ENCODE data around the gene ADGRV1. TPM values are rescaled to one million over a fixed set of nuclear protein-coding genes. Genes with fewer than 3 reads are reported as not detected.

Gene ADGRV1
- total and polyA plus RNA-seq, 7 experiments from 2014 or later, result 0.32 to 1.1 TPM; not detected in 5

DNA sequence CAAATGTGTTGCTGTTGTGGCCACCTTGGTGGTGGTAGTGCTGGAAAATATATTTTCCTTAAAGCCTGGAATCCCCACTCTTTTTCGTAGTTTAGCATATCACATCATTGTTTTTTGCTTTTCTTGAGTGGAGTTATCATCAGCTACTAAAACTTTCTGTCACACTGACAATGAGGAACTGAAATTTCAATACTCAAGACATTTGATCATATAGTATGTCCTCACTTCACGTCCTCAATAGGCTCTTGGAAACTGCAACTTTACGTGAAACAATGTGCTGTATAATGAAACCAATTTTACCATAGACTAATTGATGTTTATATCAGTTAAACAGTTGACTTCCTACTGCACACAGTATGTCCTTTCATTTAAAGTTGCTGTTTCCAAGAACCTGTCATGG is 265.8 kb downstream of the ADGRV1 start:
- Mint-ChIP-seq H3K36me3 (no peaks in the 10 kb centered on the region), H3K4me3 (no peak overlapping the region), H3K27ac (no peak overlapping the region), H3K4me1 (no peaks in the 10 kb centered on the region), H3K27me3 (peaks cover 0 to 21% (median 18%) of the 10 kb centered on the region in 5 donors), H3K9me3 (peaks cover 0 to 2% (median 0%) of the 10 kb centered on the region in 11 donors)
- ATAC-seq (no peak), DNase-seq (no peak)
- no peaks in the 10 kb centered on the region for H3K4me1 ChIP-seq (ENCODE audit: control insufficient read depth in 2 of 2, insufficient read depth in 2 of 2, low read length in 2 of 2)
- H3K27ac ChIP-seq (ENCODE audit: low read depth, low read length), result no peak overlapping the region
- peaks cover 0 to 6% of the 10 kb centered on the region in 2 donors for H3K27me3 ChIP-seq (ENCODE audit: control insufficient read depth in 2 of 2, insufficient read depth in 2 of 2, low read length in 2 of 2)
- no peak overlapping the region for H3K4me3 ChIP-seq (ENCODE audit: low read length)
- intact Hi-C loops (cut with micrococcal nuclease), result no loop called here
- CTCF ChIA-PET, result no interaction called here
- no peaks in the 10 kb centered on the region for H3K36me3 ChIP-seq (ENCODE audit: control insufficient read depth in 2 of 3, insufficient read depth in 3 of 3, low read length in 3 of 3)
- POLR2A ChIA-PET, result no interaction called here
- H3K9me3 ChIP-seq (ENCODE audit: control insufficient read depth in 2 of 3, low read length in 3 of 3), result no peaks in the 10 kb centered on the region

DNA sequence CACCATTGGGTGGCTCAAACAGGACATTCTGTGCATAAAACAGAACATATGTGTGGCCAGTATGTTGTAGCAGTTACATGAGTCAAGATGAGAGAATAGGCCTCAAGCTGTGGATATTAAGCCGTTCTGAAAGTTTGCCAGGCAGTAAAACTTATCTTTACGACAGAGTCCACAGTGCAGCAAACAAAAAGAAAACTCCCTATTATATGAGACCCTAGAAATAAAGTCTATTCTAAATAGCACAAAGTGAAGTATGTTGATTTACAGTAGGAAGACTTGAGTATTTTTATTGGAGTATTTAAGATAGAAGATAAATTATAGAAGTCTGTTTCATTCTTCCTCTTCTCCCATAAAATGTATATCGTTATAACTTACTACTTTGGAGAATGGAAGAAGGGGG is 271.5 kb downstream of the ADGRV1 start:
- H3K27ac ChIP-seq (ENCODE audit: low read depth, low read length), result no peak overlapping the region
- Mint-ChIP-seq H3K4me3 (no peak overlapping the region), H3K4me1 (no peaks in the 10 kb centered on the region), H3K27ac (no peak overlapping the region), H3K9me3 (peaks cover 0 to 6% (median 0%) of the 10 kb centered on the region in 11 donors), H3K27me3 (peaks cover 6 to 31% (median 18%) of the 10 kb centered on the region in 5 donors), H3K36me3 (no peaks in the 10 kb centered on the region)
- peaks cover 0 to 6% of the 10 kb centered on the region in 2 donors for H3K27me3 ChIP-seq (ENCODE audit: control insufficient read depth in 2 of 2, insufficient read depth in 2 of 2, low read length in 2 of 2)
- H3K36me3 ChIP-seq (ENCODE audit: control insufficient read depth in 2 of 3, insufficient read depth in 3 of 3, low read length in 3 of 3), result no peaks in the 10 kb centered on the region
- ChIA-PET CTCF (no interaction called here), POLR2A (no interaction called here)
- ATAC-seq, result no peak
- H3K4me1 ChIP-seq (ENCODE audit: control insufficient read depth in 2 of 2, insufficient read depth in 2 of 2, low read length in 2 of 2), result no peaks in the 10 kb centered on the region
- DNase-seq, result no peak
- no peak overlapping the region for H3K4me3 ChIP-seq (ENCODE audit: low read length)
- no peaks in the 10 kb centered on the region for H3K9me3 ChIP-seq (ENCODE audit: control insufficient read depth in 2 of 3, low read length in 3 of 3)
- intact Hi-C loops (cut with micrococcal nuclease), result no loop called here

DNA sequence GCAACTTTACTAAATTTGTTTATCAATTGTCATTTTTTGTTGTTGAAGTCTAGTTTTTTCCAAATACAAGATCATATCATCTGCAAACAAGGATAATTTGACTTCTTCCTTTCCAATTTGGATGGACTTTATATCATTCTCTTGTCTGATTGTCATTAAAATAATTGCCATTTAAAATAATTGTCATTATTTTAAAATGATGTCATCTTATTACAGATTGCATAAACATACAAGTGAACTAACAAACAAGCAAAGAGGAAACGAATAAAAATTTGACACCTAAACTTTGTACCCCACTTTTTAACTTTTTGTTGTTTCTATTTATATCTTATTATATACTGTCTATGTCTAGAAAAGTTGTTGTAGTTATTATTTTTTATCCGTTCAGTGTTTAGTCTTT is 275.2 kb downstream of the ADGRV1 start:
- Histone ChIP-seq H3K4me1 (ENCODE audit: control insufficient read depth in 2 of 2, insufficient read depth in 2 of 2, low read length in 2 of 2) (no peaks in the 10 kb centered on the region), H3K27me3 (ENCODE audit: control insufficient read depth in 2 of 2, insufficient read depth in 2 of 2, low read length in 2 of 2) (no peaks in the 10 kb centered on the region), H3K4me3 (ENCODE audit: low read length) (no peak overlapping the region), H3K27ac (ENCODE audit: low read depth, low read length) (no peak overlapping the region), H3K9me3 (ENCODE audit: control insufficient read depth in 2 of 3, low read length in 3 of 3) (no peaks in the 10 kb centered on the region), H3K36me3 (ENCODE audit: control insufficient read depth in 2 of 3, insufficient read depth in 3 of 3, low read length in 3 of 3) (no peaks in the 10 kb centered on the region)
- H3K9me3 Mint-ChIP-seq, result peaks cover 0 to 6% (median 0%) of the 10 kb centered on the region in 11 donors
- POLR2A ChIA-PET, result no interaction called here
- H3K27me3 Mint-ChIP-seq, result peaks cover 6 to 21% (median 18%) of the 10 kb centered on the region in 5 donors
- H3K27ac Mint-ChIP-seq, result no peak overlapping the region
- no peak for DNase-seq
- H3K4me1 Mint-ChIP-seq, result no peaks in the 10 kb centered on the region
- H3K4me3 Mint-ChIP-seq, result no peak overlapping the region
- CTCF ChIA-PET, result no interaction called here
- ATAC-seq, result no peak
- no peaks in the 10 kb centered on the region for H3K36me3 Mint-ChIP-seq
- intact Hi-C loops (cut with micrococcal nuclease), result no loop called here

DNA sequence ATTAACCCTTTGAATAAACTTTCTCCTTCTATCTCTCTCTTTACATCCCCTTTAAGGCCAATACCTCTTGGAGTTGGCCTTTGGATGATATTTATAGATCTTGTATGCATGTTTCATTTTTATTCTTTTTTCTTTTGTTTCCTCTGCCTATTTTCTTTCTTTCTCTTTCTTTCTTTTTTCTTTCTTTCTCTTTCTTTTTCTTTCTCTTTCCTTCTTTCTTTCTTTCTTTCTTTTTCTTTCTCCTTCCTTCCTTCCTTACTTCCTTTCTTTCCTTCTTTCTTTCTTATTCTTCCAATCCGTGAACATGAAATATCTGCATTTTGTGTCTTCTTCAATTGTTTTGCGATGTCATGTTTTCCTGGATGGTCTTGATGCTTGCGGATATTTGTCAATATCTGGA is 276.1 kb downstream of the ADGRV1 start:
- H3K27ac Mint-ChIP-seq, result no peak overlapping the region
- Histone ChIP-seq H3K9me3 (ENCODE audit: control insufficient read depth in 2 of 3, low read length in 3 of 3) (no peaks in the 10 kb centered on the region), H3K27me3 (ENCODE audit: control insufficient read depth in 2 of 2, insufficient read depth in 2 of 2, low read length in 2 of 2) (no peaks in the 10 kb centered on the region), H3K4me1 (ENCODE audit: control insufficient read depth in 2 of 2, insufficient read depth in 2 of 2, low read length in 2 of 2) (no peaks in the 10 kb centered on the region), H3K27ac (ENCODE audit: low read depth, low read length) (no peak overlapping the region), H3K4me3 (ENCODE audit: low read length) (no peak overlapping the region), H3K36me3 (ENCODE audit: control insufficient read depth in 2 of 3, insufficient read depth in 3 of 3, low read length in 3 of 3) (no peaks in the 10 kb centered on the region)
- ChIA-PET POLR2A (no interaction called here), CTCF (no interaction called here)
- no peak overlapping the region for H3K4me3 Mint-ChIP-seq
- no peak for DNase-seq
- no peaks in the 10 kb centered on the region for H3K4me1 Mint-ChIP-seq
- H3K9me3 Mint-ChIP-seq, result peaks cover 0 to 6% (median 0%) of the 10 kb centered on the region in 11 donors
- intact Hi-C loops (cut with micrococcal nuclease), result no loop called here
- H3K27me3 Mint-ChIP-seq, result peaks cover 6 to 27% (median 24%) of the 10 kb centered on the region in 5 donors
- ATAC-seq, result no peak
- no peaks in the 10 kb centered on the region for H3K36me3 Mint-ChIP-seq

DNA sequence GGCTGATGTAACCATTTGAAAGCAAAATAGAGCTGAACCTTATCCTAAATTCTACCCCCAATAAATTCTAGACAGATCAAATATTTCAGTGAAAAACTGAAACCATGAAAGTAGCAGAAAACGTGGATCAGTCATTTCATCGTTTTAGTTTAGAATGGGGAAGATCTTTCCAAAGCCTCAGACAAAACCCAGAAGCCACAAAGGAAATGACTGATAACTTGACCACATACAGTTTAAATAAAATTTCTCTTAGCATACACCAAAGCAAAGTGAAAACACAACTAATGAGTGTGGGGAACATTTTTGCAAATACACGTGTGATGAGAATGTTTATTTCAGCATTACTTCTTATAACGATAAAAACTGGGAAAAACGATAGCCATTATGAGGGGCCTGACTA is 284.8 kb downstream of the ADGRV1 start:
- intact Hi-C loops (cut with micrococcal nuclease), result no loop called here
- H3K9me3 Mint-ChIP-seq, result peaks cover 0 to 5% (median 0%) of the 10 kb centered on the region in 11 donors
- CTCF ChIA-PET, result no interaction called here
- no peaks in the 10 kb centered on the region for H3K4me1 ChIP-seq (ENCODE audit: control insufficient read depth in 2 of 2, insufficient read depth in 2 of 2, low read length in 2 of 2)
- peaks cover 0 to 6% of the 10 kb centered on the region in 2 donors for H3K27me3 ChIP-seq (ENCODE audit: control insufficient read depth in 2 of 2, insufficient read depth in 2 of 2, low read length in 2 of 2)
- H3K4me3 ChIP-seq (ENCODE audit: low read length), result no peak overlapping the region
- H3K36me3 Mint-ChIP-seq, result peaks cover 0 to 9% (median 0%) of the 10 kb centered on the region in 5 donors
- H3K4me3 Mint-ChIP-seq, result no peak overlapping the region
- POLR2A ChIA-PET, result no interaction called here
- H3K27ac ChIP-seq (ENCODE audit: low read depth, low read length), result no peak overlapping the region
- no peaks in the 10 kb centered on the region for H3K36me3 ChIP-seq (ENCODE audit: control insufficient read depth in 2 of 3, insufficient read depth in 3 of 3, low read length in 3 of 3)
- no peak overlapping the region for H3K27ac Mint-ChIP-seq
- peaks cover 0 to 4% (median 0%) of the 10 kb centered on the region in 7 donors for H3K4me1 Mint-ChIP-seq
- DNase-seq (no peak), ATAC-seq (no peak)
- peaks cover 19 to 47% (median 36%) of the 10 kb centered on the region in 5 donors for H3K27me3 Mint-ChIP-seq
- no peaks in the 10 kb centered on the region for H3K9me3 ChIP-seq (ENCODE audit: control insufficient read depth in 2 of 3, low read length in 3 of 3)

DNA sequence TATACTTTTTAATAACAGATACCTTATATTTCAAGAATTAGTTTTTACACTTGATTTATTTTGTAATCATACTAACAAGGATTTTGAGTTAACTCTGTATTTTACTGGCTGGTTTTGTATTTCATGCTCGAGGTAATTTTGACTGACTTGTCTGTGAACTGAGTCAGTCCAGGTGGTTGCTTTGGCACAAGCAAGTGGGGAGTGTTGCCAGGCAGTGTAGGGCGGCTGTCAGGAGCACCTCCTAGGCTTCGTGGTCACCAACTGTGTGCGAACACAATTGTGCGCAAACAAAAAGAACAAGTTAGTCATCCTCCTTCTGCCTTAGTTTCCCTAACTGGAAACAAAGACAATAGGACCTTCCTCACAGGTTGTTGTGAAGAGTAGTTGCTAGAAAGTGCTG is 286.3 kb downstream of the ADGRV1 start:
- H3K27me3 ChIP-seq (ENCODE audit: control insufficient read depth in 2 of 2, insufficient read depth in 2 of 2, low read length in 2 of 2), result peaks cover 0 to 6% of the 10 kb centered on the region in 2 donors
- no peaks in the 10 kb centered on the region for H3K4me1 ChIP-seq (ENCODE audit: control insufficient read depth in 2 of 2, insufficient read depth in 2 of 2, low read length in 2 of 2)
- H3K4me1 Mint-ChIP-seq, result peaks cover 0 to 4% (median 0%) of the 10 kb centered on the region in 7 donors
- no peaks in the 10 kb centered on the region for H3K36me3 ChIP-seq (ENCODE audit: control insufficient read depth in 2 of 3, insufficient read depth in 3 of 3, low read length in 3 of 3)
- intact Hi-C loops (cut with micrococcal nuclease), result no loop called here
- no peak overlapping the region for H3K27ac ChIP-seq (ENCODE audit: low read depth, low read length)
- H3K27me3 Mint-ChIP-seq, result peaks cover 15 to 38% (median 29%) of the 10 kb centered on the region in 5 donors
- H3K9me3 ChIP-seq (ENCODE audit: control insufficient read depth in 2 of 3, low read length in 3 of 3), result no peaks in the 10 kb centered on the region
- H3K36me3 Mint-ChIP-seq, result peaks cover 0 to 9% (median 0%) of the 10 kb centered on the region in 5 donors
- no peak overlapping the region for H3K27ac Mint-ChIP-seq
- no peak overlapping the region for H3K4me3 Mint-ChIP-seq
- POLR2A ChIA-PET, result interaction anchor here (0.5 kb wide), 1 partner anchor 385 kb away, joined by 3 read pairs; no protein-coding TSS in a partner anchor
- CTCF ChIA-PET, result no interaction called here
- peaks cover 0 to 5% (median 0%) of the 10 kb centered on the region in 11 donors for H3K9me3 Mint-ChIP-seq
- no peak overlapping the region for H3K4me3 ChIP-seq (ENCODE audit: low read length)
- ATAC-seq (no peak), DNase-seq (no peak)

Measured in naive thymus-derived CD4-positive, alpha-beta T cell (primary cell).